Esophagus squamous epithelium (tissue), 5 donors: ENCODE results near the gene PHOX2A. TPM values are rescaled to one million over a fixed set of nuclear protein-coding genes. Genes with fewer than 3 reads are reported as not detected.
"Not testable (repeated sequence)": the region's sequence is repeated elsewhere in the genome, so short reads cannot be mapped to it uniquely, and the experiment has no call there.

Experiments
- DNase-seq: peaks from one replicate; lab custom pipeline; 2025; lab: John Stamatoyannopoulos, UW
- H3K27ac ChIP-seq, 4 donors: fragments of 200-600 bp; sonication (generic); one replicate each; pipeline ENCODE4 v1.5.1; 2016 to 2019; ENCODE audit warnings: mild to moderate bottlenecking in 1 of 4
- H3K27me3 ChIP-seq, 4 donors: fragments of 200-600 bp; sonication (generic); 1 replicate in 3 of 4; 2 replicates in 1 of 4; pipeline versions ENCODE4 v1.5.1 to v1.6.0; 2017 to 2021; ENCODE audit warnings: antibody characterized with exemption in 1 of 4
- H3K36me3 ChIP-seq, 3 donors: fragments of 200-600 bp; sonication (generic); one replicate each; pipeline ENCODE4 v1.5.1; 2016 to 2019
- H3K4me1 ChIP-seq, 3 donors: fragments of 200-600 bp; sonication (generic); one replicate each; pipeline ENCODE4 v1.5.1; 2017 to 2019
- H3K4me3 ChIP-seq, 4 donors: fragments of 200-600 bp; sonication (generic); 1 replicate in 3 of 4; 2 replicates in 1 of 4; pipeline ENCODE4 v1.5.1; 2016 to 2019; ENCODE audit warnings: mild to moderate bottlenecking in 2 of 4, moderate library complexity in 1 of 4
- H3K9me3 ChIP-seq, 3 donors: fragments of 200-600 bp; sonication (generic); one replicate each; pipeline ENCODE4 v1.5.1; 2016 to 2019
- POLR2A ChIP-seq, 4 donors: fragments of 450-650 bp; IDR thresholded peaks; one replicate each; pipeline ENCODE4 v1.6.1; 2017; ENCODE audit warnings: antibody characterized with exemption in 4 of 4, mild to moderate bottlenecking in 4 of 4, moderate library complexity in 3 of 4
- WGBS, 2 donors: methylation state at CpG; one replicate each; pipeline ENCODE4 v1.1.5; 2018; 5-methylcytosine and 5-hydroxymethylcytosine counted together
- intact Hi-C: fragments of 100-400 bp; cut with DNase I; formaldehyde crosslinking; loops from one replicate; pipeline ENCODE4 v1.15.0; 2022
- total RNA-seq, 4 donors: library from RNA; depleted of rRNA; stranded (reverse); fragments of >200 nt; gene quantifications; one replicate each; pipeline ENCODE4 v1.1.0, GENCODE V29; 2016
- TF ChIP-seq, protein P1 (sequence below), 6 experiments: fragments of 450-650 bp in 4 of 6; fragments of 200-600 bp in 2 of 6; sonication (generic) in 2 of 6; IDR thresholded peaks; one replicate each; pipeline ENCODE4 v1.5.1; 2016 to 2019; ENCODE audit warnings: antibody characterized with exemption in 6 of 6, mild to moderate bottlenecking in 4 of 6, moderate library complexity in 4 of 6
- donor health status: DM: yes; HTN: yes; CAD: no.

Gene PHOX2A
- total RNA-seq, 4 donors from 2014 or later: not detected

GRCh38 chr11:72208281-72208680 is 35.7 kb downstream of the PHOX2A start:
- WGBS, 2 donors: 75 to 76% methylated on average over 3 of the region's 3 CpGs
- DNase-seq: no peak

DNA sequence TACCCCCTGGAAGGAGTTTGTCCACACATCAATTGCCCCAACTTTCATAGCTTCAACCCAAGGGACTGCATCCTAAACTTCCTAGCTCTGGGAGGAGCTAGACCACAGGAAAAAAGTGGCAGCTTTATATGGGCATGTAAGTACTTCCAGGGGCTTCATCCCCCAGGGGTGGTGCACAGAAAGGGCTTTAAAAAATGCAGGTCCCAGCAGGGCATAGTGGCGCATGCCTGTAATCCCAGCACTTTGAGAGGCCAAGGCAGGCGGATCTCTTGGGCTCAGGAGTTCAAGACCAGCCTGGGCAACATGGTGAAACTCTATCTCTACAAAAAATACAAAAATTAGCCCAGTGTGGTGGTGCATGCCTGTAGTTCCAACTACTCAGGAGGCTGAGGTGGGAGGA is 37.2 kb downstream of the PHOX2A start:
- DNase-seq, H3K4me3 ChIP-seq, intact Hi-C loops, H3K4me1 ChIP-seq, H3K27me3 ChIP-seq, H3K9me3 ChIP-seq, H3K36me3 ChIP-seq, H3K27ac ChIP-seq: not testable (repeated sequence)
- 94 to 100% methylated on average over 1 to 2 of the region's 2 CpGs for WGBS, 2 donors

More at GRCh38 chr11:72208281-72208680, 35.7 kb downstream of the PHOX2A start:
- TF ChIP-seq, protein P1, sequence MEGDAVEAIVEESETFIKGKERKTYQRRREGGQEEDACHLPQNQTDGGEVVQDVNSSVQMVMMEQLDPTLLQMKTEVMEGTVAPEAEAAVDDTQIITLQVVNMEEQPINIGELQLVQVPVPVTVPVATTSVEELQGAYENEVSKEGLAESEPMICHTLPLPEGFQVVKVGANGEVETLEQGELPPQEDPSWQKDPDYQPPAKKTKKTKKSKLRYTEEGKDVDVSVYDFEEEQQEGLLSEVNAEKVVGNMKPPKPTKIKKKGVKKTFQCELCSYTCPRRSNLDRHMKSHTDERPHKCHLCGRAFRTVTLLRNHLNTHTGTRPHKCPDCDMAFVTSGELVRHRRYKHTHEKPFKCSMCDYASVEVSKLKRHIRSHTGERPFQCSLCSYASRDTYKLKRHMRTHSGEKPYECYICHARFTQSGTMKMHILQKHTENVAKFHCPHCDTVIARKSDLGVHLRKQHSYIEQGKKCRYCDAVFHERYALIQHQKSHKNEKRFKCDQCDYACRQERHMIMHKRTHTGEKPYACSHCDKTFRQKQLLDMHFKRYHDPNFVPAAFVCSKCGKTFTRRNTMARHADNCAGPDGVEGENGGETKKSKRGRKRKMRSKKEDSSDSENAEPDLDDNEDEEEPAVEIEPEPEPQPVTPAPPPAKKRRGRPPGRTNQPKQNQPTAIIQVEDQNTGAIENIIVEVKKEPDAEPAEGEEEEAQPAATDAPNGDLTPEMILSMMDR (IDR thresholded peaks at IDR 0.05): no peak
- no peak for TF ChIP-seq POLR2A (IDR thresholded peaks at IDR 0.05)
- intact Hi-C loops: no loop called here
- Histone ChIP-seq H3K27me3 (peaks cover 0 to 8% (median 0%) of the 10 kb centered on the region in 4 donors), H3K36me3 (no peaks in the 10 kb centered on the region), H3K9me3 (peaks cover 0 to 6% (median 0%) of the 10 kb centered on the region in 3 donors), H3K4me1 (no peaks in the 10 kb centered on the region), H3K27ac (no peak overlapping the region), H3K4me3 (no peak overlapping the region)

DNA sequence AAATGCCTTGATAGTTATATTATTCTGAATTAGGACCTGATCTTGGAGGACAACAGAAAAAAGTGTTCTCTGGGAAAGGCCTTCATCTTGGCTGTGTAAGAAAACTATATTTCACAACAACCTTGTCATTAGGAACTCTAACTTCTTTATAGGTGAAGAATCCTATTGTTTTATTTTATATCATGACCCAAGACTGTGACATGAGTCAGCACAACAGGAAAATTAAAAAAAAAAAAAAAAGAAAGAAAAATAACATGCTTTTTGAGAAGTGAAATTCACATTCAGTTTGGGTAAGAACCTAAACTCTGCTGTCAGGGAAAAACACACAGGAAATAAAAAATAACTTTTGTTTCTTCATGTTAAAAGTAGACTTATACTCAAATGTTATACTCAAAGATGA is 39.1 kb downstream of the PHOX2A start:
- intact Hi-C loops: no loop called here
- no peak for TF ChIP-seq POLR2A (IDR thresholded peaks at IDR 0.05)
- TF ChIP-seq, protein P1 (IDR thresholded peaks at IDR 0.05): no peak

GRCh38 chr11:72203163-72203562 is 40.8 kb downstream of the PHOX2A start:
- Histone ChIP-seq H3K4me1 (no peaks in the 10 kb centered on the region), H3K36me3 (no peaks in the 10 kb centered on the region), H3K4me3 (no peak overlapping the region), H3K27ac (no peak overlapping the region), H3K9me3 (no peaks in the 10 kb centered on the region), H3K27me3 (no peaks in the 10 kb centered on the region)
- DNase-seq: no peak
- 62 to 64% methylated on average over 2 of the region's 2 CpGs for WGBS, 2 donors
- TF ChIP-seq, protein P1 (IDR thresholded peaks at IDR 0.05): no peak
- no peak for TF ChIP-seq POLR2A (IDR thresholded peaks at IDR 0.05)
- intact Hi-C loops: no loop called here

More for the DNA sequence above, 39.1 kb downstream of the PHOX2A start:
- peaks cover 0 to 6% (median 0%) of the 10 kb centered on the region in 4 donors for H3K27me3 ChIP-seq
- no peak overlapping the region for H3K4me3 ChIP-seq
- H3K36me3 ChIP-seq: no peaks in the 10 kb centered on the region
- no peak for DNase-seq
- no peaks in the 10 kb centered on the region for H3K4me1 ChIP-seq
- H3K27ac ChIP-seq: no peak overlapping the region
- peaks cover 0 to 6% (median 0%) of the 10 kb centered on the region in 3 donors for H3K9me3 ChIP-seq

GRCh38 chr11:72202571-72202970 is 41.4 kb downstream of the PHOX2A start:
- Histone ChIP-seq H3K27me3 (no peaks in the 10 kb centered on the region), H3K36me3 (no peaks in the 10 kb centered on the region), H3K4me1 (no peaks in the 10 kb centered on the region), H3K27ac (no peak overlapping the region), H3K9me3 (no peaks in the 10 kb centered on the region), H3K4me3 (no peak overlapping the region)
- intact Hi-C loops: no loop called here
- DNase-seq: no peak
- TF ChIP-seq, protein P1 (IDR thresholded peaks at IDR 0.05): no peak
- no peak for TF ChIP-seq POLR2A (IDR thresholded peaks at IDR 0.05)
- 94 to 99% methylated on average over 6 of the region's 6 CpGs for WGBS, 2 donors

- not testable (repeated sequence) for H3K4me1 ChIP-seq
Observed at GRCh38 chr11:72201445-72201844, 42.5 kb downstream of the PHOX2A start.

More at GRCh38 chr11:72201445-72201844, 42.5 kb downstream of the PHOX2A start:
- H3K27me3 ChIP-seq, intact Hi-C loops, H3K36me3 ChIP-seq, H3K27ac ChIP-seq, H3K9me3 ChIP-seq, H3K4me3 ChIP-seq, DNase-seq: not testable (repeated sequence)
- 90 to 93% methylated on average over 43 of the region's 43 CpGs for WGBS, 2 donors
